Dermis microvascular lymphatic vessel endothelial cell (primary cell): ENCODE results near the gene PGD. TPM values are rescaled to one million over a fixed set of nuclear protein-coding genes. Genes with fewer than 3 reads are reported as not detected.

Experiments
- total RNA-seq: library from RNA; depleted of rRNA; stranded (reverse); fragments of >200 nt; gene quantifications from 2 replicates; pipeline ENCODE4 v1.2.1, GENCODE V29; 2014

Gene PGD
- total RNA-seq, 1 donor from 2014 or later, result 79.3 TPM

Other genes starting within 250 kb of the PGD start
- gene KIF1B, start 188.5 kb upstream of the PGD start, total RNA-seq, result 23.0 and 32.2 TPM in 2 replicates
- 6.3 and 7.7 TPM in 2 replicates for gene CENPS, start 31.4 kb downstream of the PGD start, total RNA-seq
- 0.13 TPM in 1 of 2 replicates, not detected in the other for gene CORT, start 51.0 kb downstream of the PGD start, total RNA-seq
- gene DFFA, start 73.5 kb downstream of the PGD start, total RNA-seq, result 38.3 and 43.5 TPM in 2 replicates
- gene PEX14, start 75.9 kb downstream of the PGD start, total RNA-seq, result 7.6 and 12.4 TPM in 2 replicates